ENCODE measurements around the gene DTNB.

The DTNB gene

GRCh38 chr2:25673300-25674076 is at the start of gene DTNB:
Gene DTNB, minus strand, starts transcription at chr2:25673577. Its CDS starts 20,917 bp downstream, at chr2:25652660.
- TF ChIP-seq GATA3 (IDR thresholded peaks at IDR 0.05; ENCODE audit: low read depth, low read length) (no peak), GATA2 (IDR thresholded peaks at IDR 0.05; ENCODE audit: low read depth, low read length) (no peak)

- no peak for TF ChIP-seq GATA2 (IDR thresholded peaks at IDR 0.05; ENCODE audit: low read depth, low read length)
Observed at GRCh38 chr2:25722224-25722623, 48.8 kb upstream of the DTNB start.

GRCh38 chr2:25720575-25720974 is 47.2 kb upstream of the DTNB start:
- no peak for TF ChIP-seq GATA2 (IDR thresholded peaks at IDR 0.05; ENCODE audit: low read depth, low read length)
- no peak for TF ChIP-seq GATA3 (IDR thresholded peaks at IDR 0.05; ENCODE audit: low read depth, low read length)

GRCh38 chr2:25714740-25715139 is 41.4 kb upstream of the DTNB start:
- no peak for TF ChIP-seq GATA2 (IDR thresholded peaks at IDR 0.05; ENCODE audit: low read depth, low read length)
- no peak for TF ChIP-seq GATA3 (IDR thresholded peaks at IDR 0.05; ENCODE audit: low read depth, low read length)

- no peak for TF ChIP-seq GATA2 (IDR thresholded peaks at IDR 0.05; ENCODE audit: low read depth, low read length)
- TF ChIP-seq GATA3 (IDR thresholded peaks at IDR 0.05; ENCODE audit: low read depth, low read length): no peak
Observed at GRCh38 chr2:25712455-25712854, 39.1 kb upstream of the DTNB start.

GRCh38 chr2:25711675-25712354 is 38.4 kb upstream of the DTNB start:
- TF ChIP-seq GATA2 (IDR thresholded peaks at IDR 0.05; ENCODE audit: low read depth, low read length) (no peak), GATA3 (IDR thresholded peaks at IDR 0.05; ENCODE audit: low read depth, low read length) (no peak)

- TF ChIP-seq GATA3 (IDR thresholded peaks at IDR 0.05; ENCODE audit: low read depth, low read length) (no peak), GATA2 (IDR thresholded peaks at IDR 0.05; ENCODE audit: low read depth, low read length) (no peak)
Observed at GRCh38 chr2:25710750-25711149, 37.4 kb upstream of the DTNB start.

GRCh38 chr2:25709349-25709748 is 36.0 kb upstream of the DTNB start:
- TF ChIP-seq GATA3 (IDR thresholded peaks at IDR 0.05; ENCODE audit: low read depth, low read length): no peak
- TF ChIP-seq GATA2 (IDR thresholded peaks at IDR 0.05; ENCODE audit: low read depth, low read length): no peak

- TF ChIP-seq GATA3 (IDR thresholded peaks at IDR 0.05; ENCODE audit: low read depth, low read length) (no peak), GATA2 (IDR thresholded peaks at IDR 0.05; ENCODE audit: low read depth, low read length) (no peak)
Observed at GRCh38 chr2:25707927-25708590, 34.7 kb upstream of the DTNB start.

- TF ChIP-seq GATA3 (IDR thresholded peaks at IDR 0.05; ENCODE audit: low read depth, low read length) (no peak), GATA2 (IDR thresholded peaks at IDR 0.05; ENCODE audit: low read depth, low read length) (no peak)
Observed at GRCh38 chr2:25701801-25702200, 28.4 kb upstream of the DTNB start.

GRCh38 chr2:25700221-25700660 is 26.9 kb upstream of the DTNB start:
- TF ChIP-seq GATA3 (IDR thresholded peaks at IDR 0.05; ENCODE audit: low read depth, low read length) (no peak), GATA2 (IDR thresholded peaks at IDR 0.05; ENCODE audit: low read depth, low read length) (no peak)

GRCh38 chr2:25699216-25699615 is 25.8 kb upstream of the DTNB start:
- TF ChIP-seq GATA3 (IDR thresholded peaks at IDR 0.05; ENCODE audit: low read depth, low read length): no peak
- TF ChIP-seq GATA2 (IDR thresholded peaks at IDR 0.05; ENCODE audit: low read depth, low read length): no peak

GRCh38 chr2:25698752-25699151 is 25.4 kb upstream of the DTNB start:
- TF ChIP-seq GATA3 (IDR thresholded peaks at IDR 0.05; ENCODE audit: low read depth, low read length) (no peak), GATA2 (IDR thresholded peaks at IDR 0.05; ENCODE audit: low read depth, low read length) (no peak)

GRCh38 chr2:25697559-25698341 is 24.4 kb upstream of the DTNB start:
- TF ChIP-seq GATA3 (IDR thresholded peaks at IDR 0.05; ENCODE audit: low read depth, low read length) (no peak), GATA2 (IDR thresholded peaks at IDR 0.05; ENCODE audit: low read depth, low read length) (no peak)
